Prostate gland (tissue), 2 donors: ENCODE measurements around the gene CMTM3.

Experiments used
- CTCF ChIP-seq, 4 experiments: fragments of 200-600 bp in 2 of 4; fragments of 450-650 bp in 2 of 4; sonication (generic) in 2 of 4; IDR thresholded peaks; 1 replicate in 3 of 4; 2 replicates in 1 of 4; pipeline ENCODE4 v1.5.1; 2016 to 2019; ENCODE audit warnings: antibody characterized with exemption in 4 of 4, mild to moderate bottlenecking in 2 of 4, moderate library complexity in 2 of 4
- POLR2A ChIP-seq: fragments of 450-650 bp; IDR thresholded peaks from one replicate; pipeline ENCODE4 v1.6.1; 2016; ENCODE audit warnings: antibody characterized with exemption, mild to moderate bottlenecking
- POLR2AphosphoS5 ChIP-seq: sonication (generic); formaldehyde crosslinking; IDR thresholded peaks from one replicate; pipeline ENCODE4 v1.6.1; 2017; ENCODE audit warnings: antibody characterized with exemption

DNA sequence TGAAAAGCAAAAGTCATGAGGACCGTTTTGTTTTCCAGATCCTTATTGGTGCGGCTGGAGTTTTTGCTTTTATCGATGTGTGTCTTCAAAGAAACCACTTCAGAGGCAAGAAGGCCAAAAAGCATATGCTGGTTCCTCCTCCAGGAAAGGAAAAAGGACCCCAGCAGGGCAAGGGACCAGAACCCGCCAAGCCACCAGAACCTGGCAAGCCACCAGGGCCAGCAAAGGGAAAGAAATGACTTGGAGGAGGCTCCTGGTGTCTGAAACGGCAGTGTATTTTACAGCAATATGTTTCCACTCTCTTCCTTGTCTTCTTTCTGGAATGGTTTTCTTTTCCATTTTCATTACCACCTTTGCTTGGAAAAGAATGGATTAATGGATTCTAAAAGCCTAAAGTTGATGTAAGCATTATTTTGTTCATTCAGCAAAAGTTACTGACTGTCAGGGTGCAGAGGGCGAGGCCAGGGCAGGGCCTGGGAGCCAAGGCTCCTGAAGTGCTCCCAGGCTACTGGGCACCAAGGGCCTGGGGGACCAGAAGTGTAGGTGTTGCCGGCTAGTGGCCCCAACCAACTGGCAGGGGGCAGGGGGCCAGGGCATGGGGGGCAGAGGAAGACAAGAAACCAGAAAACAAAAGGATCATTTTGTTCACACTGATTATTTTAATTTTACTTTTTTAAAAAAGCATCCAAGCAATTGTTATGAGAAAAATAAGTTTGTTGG lies 16.5 kb upstream of the CMTM3 start:
- TF ChIP-seq CTCF (IDR thresholded peaks at IDR 0.05) (no peak), POLR2A (no peak), POLR2AphosphoS5 (no peak)
